Measurements from ENCODE around the gene P3H2. TPM values are rescaled to one million over a fixed set of nuclear protein-coding genes. Genes with fewer than 3 reads are reported as not detected.

Gene P3H2
- total RNA-seq, 1 donor from 2014 or later = not detected

DNA sequence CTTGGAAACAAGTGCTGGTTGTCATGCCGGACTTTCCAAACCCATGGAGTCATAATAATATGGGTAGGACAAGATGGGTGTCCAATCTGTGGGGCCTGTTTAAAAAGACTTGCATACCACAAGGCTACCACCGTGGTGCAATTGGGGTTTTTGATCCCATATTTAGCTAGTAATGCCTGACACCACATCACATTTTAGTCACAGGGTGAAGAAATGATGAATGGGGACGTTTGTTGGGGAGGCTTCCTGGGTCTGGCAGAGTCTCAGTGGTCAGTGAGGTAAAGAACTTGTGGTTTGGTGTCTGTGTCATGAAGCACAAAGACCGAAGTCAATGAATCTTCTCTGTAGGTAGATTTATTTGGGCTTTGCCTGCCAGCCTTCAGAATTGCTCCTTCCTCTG is 31.0 kb downstream of the P3H2 start:
- DNase-seq (no peak), ATAC-seq (ENCODE audit: low read depth) (no peak)
- H3K36me3 Mint-ChIP-seq (ENCODE audit: low read depth) = no peaks in the 10 kb centered on the region
- H3K27me3 Mint-ChIP-seq = no peaks in the 10 kb centered on the region
- no peak overlapping the region for H3K4me3 Mint-ChIP-seq
- intact Hi-C loops (cut with micrococcal nuclease) = no loop called here
- TF ChIP-seq, protein P1, sequence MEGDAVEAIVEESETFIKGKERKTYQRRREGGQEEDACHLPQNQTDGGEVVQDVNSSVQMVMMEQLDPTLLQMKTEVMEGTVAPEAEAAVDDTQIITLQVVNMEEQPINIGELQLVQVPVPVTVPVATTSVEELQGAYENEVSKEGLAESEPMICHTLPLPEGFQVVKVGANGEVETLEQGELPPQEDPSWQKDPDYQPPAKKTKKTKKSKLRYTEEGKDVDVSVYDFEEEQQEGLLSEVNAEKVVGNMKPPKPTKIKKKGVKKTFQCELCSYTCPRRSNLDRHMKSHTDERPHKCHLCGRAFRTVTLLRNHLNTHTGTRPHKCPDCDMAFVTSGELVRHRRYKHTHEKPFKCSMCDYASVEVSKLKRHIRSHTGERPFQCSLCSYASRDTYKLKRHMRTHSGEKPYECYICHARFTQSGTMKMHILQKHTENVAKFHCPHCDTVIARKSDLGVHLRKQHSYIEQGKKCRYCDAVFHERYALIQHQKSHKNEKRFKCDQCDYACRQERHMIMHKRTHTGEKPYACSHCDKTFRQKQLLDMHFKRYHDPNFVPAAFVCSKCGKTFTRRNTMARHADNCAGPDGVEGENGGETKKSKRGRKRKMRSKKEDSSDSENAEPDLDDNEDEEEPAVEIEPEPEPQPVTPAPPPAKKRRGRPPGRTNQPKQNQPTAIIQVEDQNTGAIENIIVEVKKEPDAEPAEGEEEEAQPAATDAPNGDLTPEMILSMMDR (IDR thresholded peaks at IDR 0.05) = no peak
- ChIA-PET CTCF (no interaction called here), POLR2A (no interaction called here)
- H3K9me3 Mint-ChIP-seq = no peaks in the 10 kb centered on the region
- H3K4me1 Mint-ChIP-seq = no peaks in the 10 kb centered on the region
- no peak overlapping the region for H3K27ac Mint-ChIP-seq

DNA sequence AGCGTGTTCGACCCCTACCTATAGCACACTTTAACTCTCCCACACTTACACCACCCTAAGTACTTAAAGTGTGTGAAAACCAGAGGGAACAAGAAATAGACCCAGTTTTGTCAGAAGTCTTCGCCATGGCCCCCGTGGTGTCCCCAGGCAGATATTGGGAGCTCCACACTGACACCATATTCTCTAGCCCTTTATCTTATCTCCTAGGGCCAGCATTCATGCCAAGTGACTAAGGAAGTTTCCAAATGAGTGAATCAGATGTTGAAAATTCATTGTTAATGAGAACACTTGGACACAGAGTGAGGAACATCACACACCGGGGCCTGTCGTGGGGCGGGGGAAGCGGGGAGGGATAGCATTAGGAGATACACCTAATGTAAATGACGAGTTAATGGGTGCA is 31.8 kb downstream of the P3H2 start:
- POLR2A ChIA-PET = no interaction called here
- H3K9me3 Mint-ChIP-seq = no peaks in the 10 kb centered on the region
- CTCF ChIA-PET = no interaction called here
- TF ChIP-seq, protein P1 (IDR thresholded peaks at IDR 0.05) = no peak
- no peaks in the 10 kb centered on the region for H3K4me1 Mint-ChIP-seq
- H3K27ac Mint-ChIP-seq = no peak overlapping the region
- no peak overlapping the region for H3K4me3 Mint-ChIP-seq
- no peak for DNase-seq
- intact Hi-C loops (cut with micrococcal nuclease) = no loop called here
- no peak for ATAC-seq (ENCODE audit: low read depth)
- H3K36me3 Mint-ChIP-seq (ENCODE audit: low read depth) = no peaks in the 10 kb centered on the region
- H3K27me3 Mint-ChIP-seq = no peaks in the 10 kb centered on the region

DNA sequence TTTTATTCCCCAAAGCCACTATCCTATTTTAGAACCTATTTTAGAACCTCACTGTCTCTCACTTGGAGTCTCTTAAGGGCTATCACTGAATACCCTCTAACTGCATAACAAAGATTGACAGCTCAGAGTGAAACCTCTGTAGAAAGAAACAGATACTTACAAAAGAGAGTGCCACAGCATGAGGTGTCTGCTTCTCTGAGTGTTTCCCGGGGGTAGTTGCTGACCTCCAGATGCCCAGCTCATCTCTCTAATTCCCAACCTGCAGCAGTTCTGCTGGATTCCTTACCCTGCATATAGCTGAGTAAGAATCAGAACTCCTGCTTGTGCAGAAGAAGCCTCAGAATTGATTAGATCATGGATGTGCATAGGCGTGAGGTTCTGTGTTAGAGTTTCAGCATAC is 34.5 kb downstream of the P3H2 start:
- Mint-ChIP-seq H3K4me1 (no peaks in the 10 kb centered on the region), H3K27me3 (no peaks in the 10 kb centered on the region), H3K9me3 (no peaks in the 10 kb centered on the region), H3K27ac (no peak overlapping the region), H3K4me3 (no peak overlapping the region), H3K36me3 (ENCODE audit: low read depth) (no peaks in the 10 kb centered on the region)
- ATAC-seq (ENCODE audit: low read depth) = no peak
- POLR2A ChIA-PET = no interaction called here
- CTCF ChIA-PET = no interaction called here
- DNase-seq = no peak
- intact Hi-C loops (cut with micrococcal nuclease) = no loop called here
- TF ChIP-seq, protein P1 (IDR thresholded peaks at IDR 0.05) = no peak

DNA sequence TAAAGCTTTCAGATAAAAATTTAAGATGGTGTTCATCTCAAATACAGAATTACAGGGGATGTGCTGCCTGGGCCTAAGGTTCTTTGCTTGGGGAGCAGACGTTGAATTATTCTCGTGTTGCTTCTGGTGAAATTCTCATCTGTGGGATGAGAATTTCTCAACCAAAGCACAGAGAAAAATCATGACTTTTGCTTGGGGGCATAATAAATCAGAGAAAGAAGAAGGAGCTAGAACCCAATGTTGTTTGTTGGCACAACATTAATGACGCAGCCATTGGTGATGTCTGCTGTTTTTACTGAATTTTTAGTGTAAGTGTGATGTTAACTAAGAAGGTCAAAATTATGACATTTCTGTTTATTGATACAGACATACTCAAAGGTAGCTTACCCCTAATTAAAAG is 35.7 kb downstream of the P3H2 start:
- no peaks in the 10 kb centered on the region for H3K4me1 Mint-ChIP-seq
- no peaks in the 10 kb centered on the region for H3K9me3 Mint-ChIP-seq
- no peak overlapping the region for H3K27ac Mint-ChIP-seq
- CTCF ChIA-PET = no interaction called here
- ATAC-seq (ENCODE audit: low read depth) = no peak
- H3K4me3 Mint-ChIP-seq = no peak overlapping the region
- POLR2A ChIA-PET = no interaction called here
- TF ChIP-seq, protein P1 (IDR thresholded peaks at IDR 0.05) = no peak
- no peaks in the 10 kb centered on the region for H3K36me3 Mint-ChIP-seq (ENCODE audit: low read depth)
- H3K27me3 Mint-ChIP-seq = no peaks in the 10 kb centered on the region
- intact Hi-C loops (cut with micrococcal nuclease) = no loop called here
- no peak for DNase-seq

DNA sequence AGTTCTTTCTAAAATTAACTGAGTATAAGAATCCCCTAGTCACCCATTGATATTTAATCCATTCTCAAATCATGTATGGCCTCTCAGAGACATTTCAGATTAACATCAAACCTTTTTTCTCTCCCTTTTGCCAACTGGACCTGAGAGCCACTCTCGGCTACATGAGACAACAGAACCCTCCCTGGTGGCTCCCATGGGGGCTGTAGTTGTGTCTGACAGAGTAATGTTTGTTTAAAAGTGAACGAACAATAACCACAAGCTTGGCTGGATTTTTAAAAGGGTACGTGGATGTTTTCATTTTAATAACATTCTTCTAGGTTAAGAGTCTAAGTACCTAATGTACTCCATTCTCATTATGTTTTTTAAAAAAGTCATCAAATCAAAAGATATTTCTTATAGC is 37.1 kb downstream of the P3H2 start:
- ATAC-seq (ENCODE audit: low read depth) = no peak
- Mint-ChIP-seq H3K27ac (no peak overlapping the region), H3K4me1 (no peaks in the 10 kb centered on the region), H3K9me3 (no peaks in the 10 kb centered on the region), H3K4me3 (no peak overlapping the region), H3K36me3 (ENCODE audit: low read depth) (no peaks in the 10 kb centered on the region), H3K27me3 (no peaks in the 10 kb centered on the region)
- TF ChIP-seq, protein P1 (IDR thresholded peaks at IDR 0.05) = no peak
- intact Hi-C loops (cut with micrococcal nuclease) = no loop called here
- DNase-seq = no peak
- ChIA-PET CTCF (no interaction called here), POLR2A (no interaction called here)
